WTC11 (cell line): ENCODE results near the gene TFF3. TPM values are rescaled to one million over a fixed set of nuclear protein-coding genes. Genes with fewer than 3 reads are reported as not detected.

Source experiments
- ATAC-seq: fragments of 200-7000 bp; cut with Tn5 transposase; 2 replicates; pipeline ENCODE4 v1.10.0; 2021; ENCODE audit warnings: mild to moderate bottlenecking, moderate library complexity
- CTCF ChIA-PET: fragments of 300-600 bp; sonication (Branson Sonifier 250); formaldehyde crosslinking; loops from one replicate; lab custom pipeline; 2021; ENCODE audit warnings: antibody characterized with exemption; lab: Charles Lee
- POLR2A ChIA-PET: fragments of 350-600 bp; sonication (Branson Sonifier 250); formaldehyde crosslinking; loops from one replicate; lab custom pipeline; 2021; ENCODE audit warnings: antibody characterized with exemption; lab: Charles Lee
- DNase-seq: peaks from one replicate; pipeline ENCODE4 v3.0.0; 2021; ENCODE audit warnings: low spot score
- H3K27ac Mint-ChIP-seq: 2 replicates; pipeline ENCODE4 v1.8.0; 2021; ENCODE audit warnings: mixed read lengths
- H3K27me3 Mint-ChIP-seq: 2 replicates; pipeline ENCODE4 v1.8.0; 2021; ENCODE audit warnings: low read depth, mild to moderate bottlenecking, moderate library complexity, mixed read lengths
- H3K36me3 Mint-ChIP-seq: 2 replicates; pipeline ENCODE4 v1.8.0; 2021; ENCODE audit warnings: mixed read lengths
- H3K4me1 Mint-ChIP-seq: 2 replicates; pipeline ENCODE4 v1.8.0; 2022; ENCODE audit warnings: mixed read lengths
- H3K4me3 Mint-ChIP-seq: 2 replicates; pipeline ENCODE4 v1.8.0; 2021; ENCODE audit warnings: mild to moderate bottlenecking, moderate library complexity, mixed read lengths
- H3K9me3 Mint-ChIP-seq: 2 replicates; pipeline ENCODE4 v1.8.0; 2021; ENCODE audit warnings: mixed read lengths
- CREM ChIP-seq: sonication (generic); formaldehyde crosslinking; IDR thresholded peaks from 2 replicates; pipeline ENCODE4 v1.8.1; 2022; ENCODE audit warnings: mild to moderate bottlenecking, missing genetic modification reagents, moderate library complexity
- ESRRA ChIP-seq: sonication (generic); formaldehyde crosslinking; IDR thresholded peaks from 2 replicates; pipeline ENCODE4 v1.8.1; 2022; ENCODE audit warnings: mild to moderate bottlenecking, missing genetic modification reagents, borderline replicate concordance
- ETV6 ChIP-seq: sonication (generic); formaldehyde crosslinking; IDR thresholded peaks from 2 replicates; pipeline ENCODE4 v1.8.1; 2022; ENCODE audit warnings: mild to moderate bottlenecking, missing genetic modification reagents
- FOXP1 ChIP-seq: sonication (generic); formaldehyde crosslinking; IDR thresholded peaks from 2 replicates; pipeline ENCODE4 v1.8.0; 2022; ENCODE audit warnings: missing genetic modification reagents, mild to moderate bottlenecking, moderate library complexity, borderline replicate concordance
- GABPB1 ChIP-seq: sonication (generic); formaldehyde crosslinking; IDR thresholded peaks from 2 replicates; pipeline ENCODE4 v1.8.1; 2023; ENCODE audit warnings: mild to moderate bottlenecking, missing genetic modification reagents
- HMGA2 ChIP-seq: fragments of 250-450 bp; sonication (Bioruptor Pico); IDR thresholded peaks from 2 replicates; pipeline ENCODE4 v1.4.0; 2021; ENCODE audit warnings: mild to moderate bottlenecking, moderate library complexity
- NFATC4 ChIP-seq: fragments of 250-450 bp; sonication (Bioruptor Pico); IDR thresholded peaks from 2 replicates; pipeline ENCODE4 v1.9.0; 2021; ENCODE audit warnings: mild to moderate bottlenecking
- NR1H2 ChIP-seq: sonication (generic); formaldehyde crosslinking; IDR thresholded peaks from 2 replicates; pipeline ENCODE4 v1.9.0; 2021; ENCODE audit warnings: mild to moderate bottlenecking, moderate library complexity, missing genetic modification reagents
- NR2C2 ChIP-seq: sonication (generic); formaldehyde crosslinking; IDR thresholded peaks from 2 replicates; pipeline ENCODE4 v1.8.0; 2022; ENCODE audit warnings: mild to moderate bottlenecking, missing genetic modification reagents
- RELA ChIP-seq: sonication (generic); formaldehyde crosslinking; IDR thresholded peaks from 2 replicates; pipeline ENCODE4 v1.8.1; 2022; ENCODE audit warnings: missing genetic modification reagents, mild to moderate bottlenecking, borderline replicate concordance
- RORB ChIP-seq: fragments of 250-450 bp; sonication (Bioruptor Pico); IDR thresholded peaks from 2 replicates; pipeline ENCODE4 v1.9.0; 2021; ENCODE audit warnings: mild to moderate bottlenecking
- SOX15 ChIP-seq: fragments of 250-450 bp; sonication (Bioruptor Pico); IDR thresholded peaks from 2 replicates; pipeline ENCODE4 v1.9.0; 2021; ENCODE audit warnings: mild to moderate bottlenecking
- SP1 ChIP-seq: sonication (generic); formaldehyde crosslinking; conservative IDR thresholded peaks from 2 replicates; pipeline ENCODE4 v1.8.1; 2022; ENCODE audit warnings: missing genetic modification reagents
- ZNF263 ChIP-seq: sonication (generic); formaldehyde crosslinking; IDR thresholded peaks from 2 replicates; pipeline ENCODE4 v1.8.1; 2022; ENCODE audit warnings: low read depth, mild to moderate bottlenecking, moderate library complexity, missing genetic modification reagents
- ZNF317 ChIP-seq: sonication (generic); formaldehyde crosslinking; IDR thresholded peaks from 2 replicates; pipeline ENCODE4 v1.8.1; 2023; ENCODE audit warnings: low read depth, mild to moderate bottlenecking, moderate library complexity, missing genetic modification reagents, borderline replicate concordance
- total RNA-seq: library from RNA; stranded (reverse); gene quantifications from 3 replicates; pipeline ENCODE4 v1.2.3, GENCODE V29; 2021
- TF ChIP-seq, protein P1 (sequence below): sonication (generic); formaldehyde crosslinking; IDR thresholded peaks from 2 replicates; pipeline ENCODE4 v1.8.0; 2023; ENCODE audit warnings: missing genetic modification reagents
- TF ChIP-seq, protein P2 (sequence below): sonication (generic); formaldehyde crosslinking; IDR thresholded peaks from 2 replicates; pipeline ENCODE4 v1.8.1; 2023; ENCODE audit warnings: mild to moderate bottlenecking, moderate library complexity, missing genetic modification reagents
- TF ChIP-seq, protein P3 (sequence below): fragments of 250-450 bp; sonication (Bioruptor Pico); IDR thresholded peaks from 2 replicates; pipeline ENCODE4 v1.9.0; 2021; ENCODE audit warnings: moderate library complexity, mild to moderate bottlenecking, inconsistent platforms, borderline replicate concordance
- TF ChIP-seq, protein P4 (sequence below): sonication (generic); formaldehyde crosslinking; conservative IDR thresholded peaks from 2 replicates; pipeline ENCODE4 v1.8.1; 2022; ENCODE audit warnings: mild to moderate bottlenecking, missing genetic modification reagents
- TF ChIP-seq, protein P5 (sequence below): fragments of 250-450 bp; sonication (Bioruptor Pico); IDR thresholded peaks from 2 replicates; pipeline ENCODE4 v1.8.0; 2021; ENCODE audit warnings: mild to moderate bottlenecking
- TF ChIP-seq, protein P6 (sequence below): sonication (generic); formaldehyde crosslinking; conservative IDR thresholded peaks from 2 replicates; pipeline ENCODE4 v1.8.1; 2023; ENCODE audit warnings: mild to moderate bottlenecking, low read depth, missing genetic modification reagents, moderate library complexity
- TF ChIP-seq, protein P7 (sequence below): sonication (generic); formaldehyde crosslinking; IDR thresholded peaks from 2 replicates; pipeline ENCODE4 v1.8.0; 2022; ENCODE audit warnings: mild to moderate bottlenecking, missing genetic modification reagents
- TF ChIP-seq, protein P8 (sequence below): sonication (generic); formaldehyde crosslinking; IDR thresholded peaks from 2 replicates; pipeline ENCODE4 v1.8.0; 2022; ENCODE audit warnings: missing genetic modification reagents

The TFF3 gene
- total RNA-seq, 1 experiment from 2014 or later, result 4.2 TPM

DNA sequence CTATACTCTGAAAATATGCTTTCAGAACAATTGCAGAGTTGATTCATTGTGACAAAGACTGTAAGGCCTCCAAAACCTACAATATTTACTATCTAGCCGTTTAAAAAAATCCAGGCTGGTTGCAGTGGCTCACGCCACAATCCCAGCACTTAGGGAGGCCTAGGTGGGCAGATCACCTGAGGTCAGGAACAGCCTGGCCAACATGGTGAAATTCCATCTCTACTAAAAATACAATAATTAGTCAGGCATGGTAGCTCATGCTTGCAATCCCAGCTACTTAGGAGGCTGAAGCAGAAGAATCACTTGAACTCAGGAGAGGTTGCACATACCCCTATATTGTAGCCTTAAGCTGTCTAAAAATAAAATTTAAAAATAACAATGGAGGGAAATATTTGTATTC lies 40.8 kb upstream of the TFF3 start (continued):
- TF ChIP-seq, protein P1, sequence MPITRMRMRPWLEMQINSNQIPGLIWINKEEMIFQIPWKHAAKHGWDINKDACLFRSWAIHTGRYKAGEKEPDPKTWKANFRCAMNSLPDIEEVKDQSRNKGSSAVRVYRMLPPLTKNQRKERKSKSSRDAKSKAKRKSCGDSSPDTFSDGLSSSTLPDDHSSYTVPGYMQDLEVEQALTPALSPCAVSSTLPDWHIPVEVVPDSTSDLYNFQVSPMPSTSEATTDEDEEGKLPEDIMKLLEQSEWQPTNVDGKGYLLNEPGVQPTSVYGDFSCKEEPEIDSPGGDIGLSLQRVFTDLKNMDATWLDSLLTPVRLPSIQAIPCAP (CRISPR knock-in tag), result no peak
- no peak for TF ChIP-seq ZNF263 (CRISPR knock-in tag)
- TF ChIP-seq SOX15, result no peak
- no peak for TF ChIP-seq ZNF317 (CRISPR knock-in tag)
- TF ChIP-seq, protein P2, sequence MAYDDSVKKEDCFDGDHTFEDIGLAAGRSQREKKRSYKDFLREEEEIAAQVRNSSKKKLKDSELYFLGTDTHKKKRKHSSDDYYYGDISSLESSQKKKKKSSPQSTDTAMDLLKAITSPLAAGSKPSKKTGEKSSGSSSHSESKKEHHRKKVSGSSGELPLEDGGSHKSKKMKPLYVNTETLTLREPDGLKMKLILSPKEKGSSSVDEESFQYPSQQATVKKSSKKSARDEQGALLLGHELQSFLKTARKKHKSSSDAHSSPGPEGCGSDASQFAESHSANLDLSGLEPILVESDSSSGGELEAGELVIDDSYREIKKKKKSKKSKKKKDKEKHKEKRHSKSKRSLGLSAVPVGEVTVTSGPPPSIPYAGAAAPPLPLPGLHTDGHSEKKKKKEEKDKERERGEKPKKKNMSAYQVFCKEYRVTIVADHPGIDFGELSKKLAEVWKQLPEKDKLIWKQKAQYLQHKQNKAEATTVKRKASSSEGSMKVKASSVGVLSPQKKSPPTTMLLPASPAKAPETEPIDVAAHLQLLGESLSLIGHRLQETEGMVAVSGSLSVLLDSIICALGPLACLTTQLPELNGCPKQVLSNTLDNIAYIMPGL (CRISPR knock-in tag), result no peak
- TF ChIP-seq NR1H2, result no peak
- TF ChIP-seq NFATC4 (CRISPR knock-in tag), result no peak
- TF ChIP-seq HMGA2 (CRISPR knock-in tag), result no peak
- no peak for TF ChIP-seq NR2C2
- no peak for TF ChIP-seq RELA
- TF ChIP-seq CREM (CRISPR knock-in tag), result no peak
- TF ChIP-seq ESRRA (CRISPR knock-in tag), result no peak

DNA sequence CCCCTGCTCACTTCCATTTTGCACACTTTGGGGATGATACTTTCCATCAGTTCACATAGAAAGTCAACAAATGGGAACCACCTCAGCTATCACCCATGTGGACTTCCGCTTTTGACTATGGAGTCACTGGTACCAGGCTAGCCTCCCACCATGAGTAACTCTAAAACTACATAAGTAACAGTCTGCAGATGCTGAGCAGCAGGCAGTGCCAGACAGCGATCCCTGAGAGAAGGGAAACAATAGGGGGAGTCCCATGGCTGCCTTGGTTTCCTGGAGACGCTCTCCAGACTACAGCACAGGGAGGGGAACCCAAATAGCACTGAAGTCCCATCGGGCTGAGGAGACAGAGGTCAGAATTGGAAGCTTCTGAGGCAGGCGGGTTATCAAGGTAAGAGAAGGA lies 38.4 kb upstream of the TFF3 start:
- no peak for ATAC-seq
- DNase-seq, result no peak
- no peaks in the 10 kb centered on the region for H3K4me1 Mint-ChIP-seq
- H3K27me3 Mint-ChIP-seq, result no peaks in the 10 kb centered on the region; the same call in 1 of the 2 replicates
- H3K36me3 Mint-ChIP-seq, result no peaks in the 10 kb centered on the region; the same call in 1 of the 2 replicates
- no peak overlapping the region for H3K27ac Mint-ChIP-seq
- ChIA-PET CTCF (interaction anchor here (1.6 kb wide), 1 partner anchor 28 kb away, joined by 4 read pairs; no protein-coding TSS in a partner anchor), POLR2A (no interaction called here)
- peaks cover 24% of the 10 kb centered on the region for H3K9me3 Mint-ChIP-seq
- no peak overlapping the region for H3K4me3 Mint-ChIP-seq
- TF ChIP-seq, protein P3, sequence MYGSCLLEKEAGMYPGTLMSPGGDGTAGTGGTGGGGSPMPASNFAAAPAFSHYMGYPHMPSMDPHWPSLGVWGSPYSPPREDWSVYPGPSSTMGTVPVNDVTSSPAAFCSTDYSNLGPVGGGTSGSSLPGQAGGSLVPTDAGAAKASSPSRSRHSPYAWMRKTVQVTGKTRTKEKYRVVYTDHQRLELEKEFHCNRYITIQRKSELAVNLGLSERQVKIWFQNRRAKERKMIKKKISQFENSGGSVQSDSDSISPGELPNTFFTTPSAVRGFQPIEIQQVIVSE (CRISPR knock-in tag), result no peak
- TF ChIP-seq, protein P4, sequence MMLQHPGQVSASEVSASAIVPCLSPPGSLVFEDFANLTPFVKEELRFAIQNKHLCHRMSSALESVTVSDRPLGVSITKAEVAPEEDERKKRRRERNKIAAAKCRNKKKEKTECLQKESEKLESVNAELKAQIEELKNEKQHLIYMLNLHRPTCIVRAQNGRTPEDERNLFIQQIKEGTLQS (CRISPR knock-in tag), result no peak
- TF ChIP-seq, protein P5, sequence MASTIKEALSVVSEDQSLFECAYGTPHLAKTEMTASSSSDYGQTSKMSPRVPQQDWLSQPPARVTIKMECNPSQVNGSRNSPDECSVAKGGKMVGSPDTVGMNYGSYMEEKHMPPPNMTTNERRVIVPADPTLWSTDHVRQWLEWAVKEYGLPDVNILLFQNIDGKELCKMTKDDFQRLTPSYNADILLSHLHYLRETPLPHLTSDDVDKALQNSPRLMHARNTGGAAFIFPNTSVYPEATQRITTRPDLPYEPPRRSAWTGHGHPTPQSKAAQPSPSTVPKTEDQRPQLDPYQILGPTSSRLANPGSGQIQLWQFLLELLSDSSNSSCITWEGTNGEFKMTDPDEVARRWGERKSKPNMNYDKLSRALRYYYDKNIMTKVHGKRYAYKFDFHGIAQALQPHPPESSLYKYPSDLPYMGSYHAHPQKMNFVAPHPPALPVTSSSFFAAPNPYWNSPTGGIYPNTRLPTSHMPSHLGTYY (CRISPR knock-in tag), result no peak
- TF ChIP-seq, protein P6, sequence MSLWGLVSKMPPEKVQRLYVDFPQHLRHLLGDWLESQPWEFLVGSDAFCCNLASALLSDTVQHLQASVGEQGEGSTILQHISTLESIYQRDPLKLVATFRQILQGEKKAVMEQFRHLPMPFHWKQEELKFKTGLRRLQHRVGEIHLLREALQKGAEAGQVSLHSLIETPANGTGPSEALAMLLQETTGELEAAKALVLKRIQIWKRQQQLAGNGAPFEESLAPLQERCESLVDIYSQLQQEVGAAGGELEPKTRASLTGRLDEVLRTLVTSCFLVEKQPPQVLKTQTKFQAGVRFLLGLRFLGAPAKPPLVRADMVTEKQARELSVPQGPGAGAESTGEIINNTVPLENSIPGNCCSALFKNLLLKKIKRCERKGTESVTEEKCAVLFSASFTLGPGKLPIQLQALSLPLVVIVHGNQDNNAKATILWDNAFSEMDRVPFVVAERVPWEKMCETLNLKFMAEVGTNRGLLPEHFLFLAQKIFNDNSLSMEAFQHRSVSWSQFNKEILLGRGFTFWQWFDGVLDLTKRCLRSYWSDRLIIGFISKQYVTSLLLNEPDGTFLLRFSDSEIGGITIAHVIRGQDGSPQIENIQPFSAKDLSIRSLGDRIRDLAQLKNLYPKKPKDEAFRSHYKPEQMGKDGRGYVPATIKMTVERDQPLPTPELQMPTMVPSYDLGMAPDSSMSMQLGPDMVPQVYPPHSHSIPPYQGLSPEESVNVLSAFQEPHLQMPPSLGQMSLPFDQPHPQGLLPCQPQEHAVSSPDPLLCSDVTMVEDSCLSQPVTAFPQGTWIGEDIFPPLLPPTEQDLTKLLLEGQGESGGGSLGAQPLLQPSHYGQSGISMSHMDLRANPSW (CRISPR knock-in tag), result no peak
- no peak for TF ChIP-seq FOXP1 (CRISPR knock-in tag)
- no peak for TF ChIP-seq ZNF263 (CRISPR knock-in tag)
- TF ChIP-seq SP1 (CRISPR knock-in tag), result no peak
- no peak for TF ChIP-seq RORB (CRISPR knock-in tag)
- TF ChIP-seq ETV6 (CRISPR knock-in tag), result no peak
- no peak for TF ChIP-seq HMGA2 (CRISPR knock-in tag)
- TF ChIP-seq, protein P7, sequence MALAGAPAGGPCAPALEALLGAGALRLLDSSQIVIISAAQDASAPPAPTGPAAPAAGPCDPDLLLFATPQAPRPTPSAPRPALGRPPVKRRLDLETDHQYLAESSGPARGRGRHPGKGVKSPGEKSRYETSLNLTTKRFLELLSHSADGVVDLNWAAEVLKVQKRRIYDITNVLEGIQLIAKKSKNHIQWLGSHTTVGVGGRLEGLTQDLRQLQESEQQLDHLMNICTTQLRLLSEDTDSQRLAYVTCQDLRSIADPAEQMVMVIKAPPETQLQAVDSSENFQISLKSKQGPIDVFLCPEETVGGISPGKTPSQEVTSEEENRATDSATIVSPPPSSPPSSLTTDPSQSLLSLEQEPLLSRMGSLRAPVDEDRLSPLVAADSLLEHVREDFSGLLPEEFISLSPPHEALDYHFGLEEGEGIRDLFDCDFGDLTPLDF (CRISPR knock-in tag), result no peak
- no peak for TF ChIP-seq RELA
- no peak for TF ChIP-seq GABPB1
- TF ChIP-seq ZNF317 (CRISPR knock-in tag), result no peak
- TF ChIP-seq, protein P8, sequence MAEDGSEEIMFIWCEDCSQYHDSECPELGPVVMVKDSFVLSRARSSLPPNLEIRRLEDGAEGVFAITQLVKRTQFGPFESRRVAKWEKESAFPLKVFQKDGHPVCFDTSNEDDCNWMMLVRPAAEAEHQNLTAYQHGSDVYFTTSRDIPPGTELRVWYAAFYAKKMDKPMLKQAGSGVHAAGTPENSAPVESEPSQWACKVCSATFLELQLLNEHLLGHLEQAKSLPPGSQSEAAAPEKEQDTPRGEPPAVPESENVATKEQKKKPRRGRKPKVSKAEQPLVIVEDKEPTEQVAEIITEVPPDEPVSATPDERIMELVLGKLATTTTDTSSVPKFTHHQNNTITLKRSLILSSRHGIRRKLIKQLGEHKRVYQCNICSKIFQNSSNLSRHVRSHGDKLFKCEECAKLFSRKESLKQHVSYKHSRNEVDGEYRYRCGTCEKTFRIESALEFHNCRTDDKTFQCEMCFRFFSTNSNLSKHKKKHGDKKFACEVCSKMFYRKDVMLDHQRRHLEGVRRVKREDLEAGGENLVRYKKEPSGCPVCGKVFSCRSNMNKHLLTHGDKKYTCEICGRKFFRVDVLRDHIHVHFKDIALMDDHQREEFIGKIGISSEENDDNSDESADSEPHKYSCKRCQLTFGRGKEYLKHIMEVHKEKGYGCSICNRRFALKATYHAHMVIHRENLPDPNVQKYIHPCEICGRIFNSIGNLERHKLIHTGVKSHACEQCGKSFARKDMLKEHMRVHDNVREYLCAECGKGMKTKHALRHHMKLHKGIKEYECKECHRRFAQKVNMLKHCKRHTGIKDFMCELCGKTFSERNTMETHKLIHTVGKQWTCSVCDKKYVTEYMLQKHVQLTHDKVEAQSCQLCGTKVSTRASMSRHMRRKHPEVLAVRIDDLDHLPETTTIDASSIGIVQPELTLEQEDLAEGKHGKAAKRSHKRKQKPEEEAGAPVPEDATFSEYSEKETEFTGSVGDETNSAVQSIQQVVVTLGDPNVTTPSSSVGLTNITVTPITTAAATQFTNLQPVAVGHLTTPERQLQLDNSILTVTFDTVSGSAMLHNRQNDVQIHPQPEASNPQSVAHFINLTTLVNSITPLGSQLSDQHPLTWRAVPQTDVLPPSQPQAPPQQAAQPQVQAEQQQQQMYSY (CRISPR knock-in tag), result no peak
